ENCODE data around the gene TFDP2.
"Not testable (repeated sequence)": the region's sequence is repeated elsewhere in the genome, so short reads cannot be mapped to it uniquely, and the experiment has no call there.

TFDP2 gene

GRCh38 chr3:142127941-142128658 lies 21.2 kb downstream of the TFDP2 start:
- DNase-seq, result no peak

GRCh38 chr3:142124243-142124642 lies 25.1 kb downstream of the TFDP2 start:
- no peak for DNase-seq

GRCh38 chr3:142120707-142121106 lies 28.6 kb downstream of the TFDP2 start:
- DNase-seq, result no peak

GRCh38 chr3:142118911-142119310 lies 30.4 kb downstream of the TFDP2 start:
- DNase-seq, result no peak

GRCh38 chr3:142117056-142117851 lies 32.1 kb downstream of the TFDP2 start:
- no peak for DNase-seq

GRCh38 chr3:142115867-142116668 lies 33.3 kb downstream of the TFDP2 start:
- DNase-seq, result no peak

- DNase-seq, result no peak
Observed at GRCh38 chr3:142112601-142113000, 36.7 kb downstream of the TFDP2 start.

GRCh38 chr3:142106548-142106947 lies 42.8 kb downstream of the TFDP2 start:
- no peak for DNase-seq

GRCh38 chr3:142105991-142106390 lies 43.4 kb downstream of the TFDP2 start:
- DNase-seq, result no peak

GRCh38 chr3:142104763-142105162 lies 44.6 kb downstream of the TFDP2 start:
- no peak for DNase-seq

- DNase-seq, result no peak
Observed at GRCh38 chr3:142098964-142099363, 50.4 kb downstream of the TFDP2 start.

- no peak for DNase-seq
Observed at GRCh38 chr3:142097099-142097843, 52.1 kb downstream of the TFDP2 start.

- DNase-seq, result no peak
Observed at GRCh38 chr3:142095841-142096240, 53.5 kb downstream of the TFDP2 start.

- DNase-seq, result not testable (repeated sequence)
Observed at GRCh38 chr3:142088925-142089324, 60.4 kb downstream of the TFDP2 start.

- DNase-seq, result no peak
Observed at GRCh38 chr3:142088522-142088921, 60.8 kb downstream of the TFDP2 start.

GRCh38 chr3:142087676-142088075 lies 61.7 kb downstream of the TFDP2 start:
- no peak for DNase-seq

- DNase-seq, result no peak
Observed at GRCh38 chr3:142086581-142087090, 62.7 kb downstream of the TFDP2 start.

- DNase-seq, result no peak
Observed at GRCh38 chr3:142081178-142081577, 68.2 kb downstream of the TFDP2 start.

GRCh38 chr3:142077859-142078500 lies 71.4 kb downstream of the TFDP2 start:
- no peak for DNase-seq

- no peak for DNase-seq
Observed at GRCh38 chr3:142077155-142077858, 72.0 kb downstream of the TFDP2 start.

- not testable (repeated sequence) for DNase-seq
Observed at GRCh38 chr3:142075656-142076055, 73.7 kb downstream of the TFDP2 start.
